HG03139 (cell line): ENCODE results near the gene AKAP12.
A peak's percentile ranks its signal among the peaks of the same experiment; 100 is the strongest.
"Not testable (repeated sequence)": the region's sequence is repeated elsewhere in the genome, so short reads cannot be mapped to it uniquely, and the experiment has no call there.

Experiments used
- ATAC-seq: cut with Tn5 transposase; IDR thresholded peaks from one replicate; pipeline ENCODE4 v1.9.1; 2021; ENCODE audit not compliant: unreplicated experiment

Gene AKAP12

GRCh38 chr6:151309619-151310018, 69.9 kb downstream of the AKAP12 start:
- ATAC-seq: no peak

GRCh38 chr6:151310279-151310678, 70.5 kb downstream of the AKAP12 start:
- no peak for ATAC-seq

DNA sequence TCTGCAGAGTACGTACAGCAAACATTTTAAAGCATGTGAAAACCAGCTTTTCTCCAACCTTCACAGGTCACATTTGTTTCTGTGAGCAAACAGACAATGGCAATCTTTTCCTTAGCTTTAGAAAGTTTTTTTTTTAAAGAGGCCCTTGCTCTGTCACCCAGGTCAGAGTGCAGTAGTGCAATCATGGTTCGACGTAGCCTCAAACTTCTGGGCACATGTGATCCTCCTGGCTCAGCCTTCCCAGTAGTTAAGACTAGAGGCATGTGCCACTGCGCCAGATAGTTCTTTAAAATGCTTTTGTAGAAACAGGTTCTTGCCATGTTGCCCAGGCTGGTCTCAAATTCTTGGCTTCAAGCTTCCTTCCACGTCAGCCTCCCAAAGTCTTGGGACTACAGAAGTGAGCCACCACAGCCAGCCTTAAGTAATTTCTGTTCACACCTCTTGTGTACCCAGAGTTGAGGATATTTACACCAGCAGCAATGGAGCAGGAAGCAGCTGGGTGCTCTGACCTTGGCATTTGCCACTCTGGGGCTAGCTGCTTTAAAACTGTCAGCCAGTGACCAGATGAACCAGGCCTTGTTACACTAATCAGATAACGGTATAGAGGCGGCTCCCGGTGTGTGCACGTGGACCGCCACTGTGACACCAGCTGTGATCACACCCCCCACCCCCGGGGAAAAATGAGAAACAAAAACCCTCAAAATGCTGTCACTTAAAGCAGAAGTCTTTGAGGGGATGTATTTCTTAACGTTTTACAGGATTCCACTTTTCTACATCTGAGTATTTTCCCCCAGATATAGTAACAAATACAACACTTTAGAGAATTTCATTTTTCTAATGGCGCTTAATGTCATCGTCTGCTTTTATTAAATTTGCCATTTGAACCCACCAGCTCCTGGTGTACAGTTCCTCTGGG, 71.3 kb downstream of the AKAP12 start:
- ATAC-seq: no peak

- no peak for ATAC-seq
Measured at GRCh38 chr6:151313066-151313491, 73.3 kb downstream of the AKAP12 start.

GRCh38 chr6:151315661-151316060, 75.9 kb downstream of the AKAP12 start:
- ATAC-seq: not testable (repeated sequence)

DNA sequence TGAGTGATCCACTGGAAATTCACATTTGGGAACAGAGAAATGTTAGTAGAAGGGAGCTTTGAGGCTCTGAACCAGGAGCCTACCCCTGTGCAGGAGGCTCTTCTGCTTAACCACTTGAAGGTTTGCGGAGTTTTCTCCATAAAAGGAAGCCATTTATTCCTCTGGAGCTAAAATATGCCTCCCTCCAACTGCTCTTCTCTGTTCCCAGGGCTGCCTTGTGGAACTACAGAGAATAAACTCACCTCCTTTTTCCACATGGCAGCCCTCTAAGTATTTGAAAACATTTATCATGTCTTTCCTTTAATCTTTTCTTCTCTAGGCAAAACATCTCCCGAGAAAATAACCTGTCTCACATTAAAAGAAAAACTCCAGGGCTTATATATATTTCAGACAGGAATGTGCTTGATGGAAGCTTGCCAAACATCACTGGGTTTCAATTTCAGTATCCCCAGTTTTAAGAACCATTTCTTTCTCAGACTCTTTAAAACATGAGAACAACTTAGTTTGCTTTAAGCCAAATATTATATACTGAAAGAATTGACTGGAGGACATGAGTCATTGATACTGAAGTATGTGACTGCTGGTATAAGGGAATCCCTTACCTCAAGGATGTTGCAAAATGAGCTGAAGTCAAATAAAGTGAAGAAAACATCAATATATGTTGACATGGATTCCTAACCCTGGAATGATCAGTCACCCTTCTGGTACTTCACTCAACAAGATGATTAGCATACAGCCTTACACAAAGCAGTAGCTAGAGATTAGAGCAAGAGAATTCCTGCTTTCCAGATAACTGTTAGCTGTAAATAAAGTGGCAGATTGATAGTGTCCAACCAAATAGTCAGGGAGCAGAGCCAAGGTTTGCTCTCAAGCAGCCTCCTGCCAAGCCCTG, 77.6 kb downstream of the AKAP12 start:
- ATAC-seq: no peak

DNA sequence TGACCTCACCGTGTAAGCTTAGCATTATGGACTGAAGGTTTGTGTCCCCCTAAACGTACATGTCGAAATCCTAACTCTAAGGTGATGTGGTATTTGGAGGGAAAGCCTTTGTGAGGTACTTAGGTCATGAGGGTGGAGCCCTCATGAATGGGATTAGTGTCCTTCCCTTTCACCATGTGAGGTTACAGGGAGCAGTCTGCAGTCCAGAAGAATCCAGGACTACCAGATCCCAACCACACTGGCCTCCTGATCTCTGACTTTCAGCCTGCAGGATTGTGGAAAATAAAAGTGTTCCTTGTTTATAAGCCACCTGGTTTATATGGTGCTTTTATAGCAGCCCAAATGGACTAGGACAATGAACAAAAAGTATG, 78.2 kb downstream of the AKAP12 start:
- no peak for ATAC-seq

GRCh38 chr6:151320140-151320539, 80.4 kb downstream of the AKAP12 start:
- no peak for ATAC-seq

DNA sequence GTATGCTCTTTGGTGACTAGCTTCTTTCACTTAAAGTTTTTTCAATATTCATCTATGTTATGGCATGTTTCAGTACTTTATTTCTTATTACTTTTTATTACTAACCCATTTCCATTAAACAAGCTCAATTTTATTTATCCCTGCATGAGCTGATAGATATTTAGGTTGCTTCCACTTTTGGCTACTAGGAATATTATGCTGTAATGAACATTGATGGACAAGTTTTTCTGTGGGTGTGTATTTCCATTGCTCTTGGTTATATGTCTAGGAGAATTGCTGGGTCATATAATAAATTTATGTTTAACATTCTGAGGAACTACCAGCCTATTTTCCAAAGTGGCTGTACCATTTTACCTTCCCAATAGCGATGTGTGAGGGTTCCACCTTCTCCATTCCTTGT, 81.7 kb downstream of the AKAP12 start:
- ATAC-seq: no peak

DNA sequence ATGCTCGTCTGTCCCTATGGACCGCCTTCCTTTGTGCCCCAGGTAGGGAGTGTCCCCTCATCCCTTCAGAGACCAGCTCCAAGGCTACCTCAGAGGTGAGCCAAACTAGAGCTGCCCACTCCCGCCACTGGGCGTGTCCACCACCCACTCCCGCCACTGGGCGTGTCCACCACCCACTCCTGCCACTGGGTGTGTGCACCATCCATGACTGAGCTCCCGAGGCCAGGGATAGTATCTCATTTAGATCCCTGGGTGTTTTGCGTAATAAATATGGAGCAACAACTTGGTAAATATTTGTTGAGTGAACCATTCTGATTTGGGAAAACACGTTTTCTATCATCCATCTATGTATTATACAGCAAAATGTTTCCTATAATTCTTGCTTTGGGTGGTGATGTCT, 82.8 kb downstream of the AKAP12 start:
- no peak for ATAC-seq

DNA sequence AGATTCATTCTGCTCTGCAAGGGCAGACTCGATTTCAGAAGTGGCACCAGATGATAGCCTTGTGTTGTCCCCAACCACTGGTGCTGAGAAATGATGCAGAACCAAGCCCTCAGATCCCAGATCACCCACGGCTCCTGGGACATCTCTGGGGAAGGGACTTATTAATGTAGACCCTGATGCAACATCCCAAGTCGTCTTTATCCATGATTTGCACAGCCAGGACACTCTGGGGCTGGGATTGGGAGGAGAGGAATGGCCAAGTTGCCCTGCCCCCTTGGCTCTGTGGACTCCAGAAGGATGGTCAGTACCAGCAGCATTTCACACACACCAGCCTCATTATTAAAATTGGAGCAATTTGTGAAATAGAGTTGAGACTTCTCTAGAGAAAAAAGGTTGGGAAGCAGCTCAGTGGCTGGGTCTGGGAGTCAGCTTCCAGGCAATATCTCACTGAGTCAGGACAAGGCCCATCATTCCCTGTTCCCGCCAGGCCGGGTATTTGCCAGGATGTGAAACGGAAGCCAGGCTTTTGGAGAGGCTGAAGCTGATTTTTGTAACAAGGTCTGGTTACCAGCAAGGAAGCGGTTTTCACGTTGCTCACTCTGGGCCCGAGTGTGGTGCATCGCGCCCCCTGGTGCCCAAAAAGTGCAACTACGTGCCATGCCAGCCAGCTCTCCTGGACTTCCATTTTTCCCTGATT, 84.2 kb downstream of the AKAP12 start:
- peak; percentile 59 for ATAC-seq

DNA sequence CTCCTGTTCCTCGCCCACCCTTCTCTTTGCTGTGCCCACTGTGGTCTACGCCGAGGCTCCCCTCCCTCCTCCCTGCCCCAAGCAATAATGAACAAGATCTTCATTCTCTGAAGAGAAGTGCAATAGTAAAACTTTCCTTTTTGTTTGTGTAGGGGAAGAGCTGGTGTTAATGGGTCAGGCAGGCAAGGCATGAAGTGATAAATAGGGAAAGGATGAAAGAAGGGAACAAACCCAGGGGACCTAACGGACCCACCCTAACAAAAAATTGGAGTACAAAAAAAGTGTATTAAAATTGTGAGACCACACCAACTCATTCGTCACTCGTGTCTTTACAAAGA, 84.7 kb downstream of the AKAP12 start:
- ATAC-seq: no peak

- ATAC-seq: no peak
Measured at GRCh38 chr6:151325075-151326050, 85.6 kb downstream of the AKAP12 start.

- no peak for ATAC-seq
Measured at GRCh38 chr6:151326116-151326825, 86.5 kb downstream of the AKAP12 start.

- no peak for ATAC-seq
Measured at GRCh38 chr6:151327101-151327500, 87.3 kb downstream of the AKAP12 start.

DNA sequence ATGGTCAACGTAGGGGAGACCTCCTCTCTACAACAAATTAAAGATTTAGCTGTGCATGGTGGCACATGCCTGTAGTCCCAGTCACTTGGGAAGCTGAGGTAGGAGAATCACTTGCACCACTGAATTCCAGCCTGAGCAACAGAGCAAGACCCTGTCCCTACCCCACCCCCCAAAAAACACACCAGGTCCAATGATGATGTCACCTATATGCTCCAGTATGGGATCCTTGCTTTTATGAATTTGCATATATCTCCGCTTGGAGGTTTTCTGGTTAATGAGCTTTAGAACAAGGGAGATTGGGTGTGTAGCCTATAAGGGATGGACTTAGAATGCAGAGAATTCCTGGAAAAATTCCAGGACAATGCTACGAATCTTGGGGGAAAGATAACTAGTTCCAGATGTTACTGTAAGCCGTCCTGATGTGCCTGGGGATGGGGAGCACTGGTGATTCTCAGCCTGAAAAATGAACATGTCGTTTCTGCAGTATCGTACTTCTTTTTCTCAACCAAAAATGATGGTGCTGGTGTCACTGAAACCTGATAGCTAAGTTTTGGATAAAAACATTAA, 90.4 kb downstream of the AKAP12 start:
- ATAC-seq: no peak

DNA sequence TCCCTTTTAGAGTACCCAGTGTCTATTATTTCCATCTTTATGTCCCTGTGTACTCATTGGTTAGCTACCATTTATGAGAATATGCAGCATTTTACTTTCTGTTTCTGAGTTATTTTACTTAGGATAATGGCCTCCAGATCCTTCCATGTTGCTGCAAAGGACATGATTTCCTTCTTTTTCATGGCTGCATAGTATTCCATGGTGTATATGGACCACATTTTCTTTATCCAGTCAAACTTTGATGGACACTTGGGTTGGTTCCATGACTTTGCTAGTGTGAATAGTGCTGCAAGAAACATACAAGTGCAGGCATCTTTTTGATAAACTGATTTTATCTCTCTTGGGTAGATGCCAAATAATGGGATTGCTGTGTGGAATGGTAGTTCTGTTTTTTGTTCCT, 96.2 kb downstream of the AKAP12 start:
- no peak for ATAC-seq

GRCh38 chr6:151338651-151339200, 99.0 kb downstream of the AKAP12 start:
- ATAC-seq: no peak

DNA sequence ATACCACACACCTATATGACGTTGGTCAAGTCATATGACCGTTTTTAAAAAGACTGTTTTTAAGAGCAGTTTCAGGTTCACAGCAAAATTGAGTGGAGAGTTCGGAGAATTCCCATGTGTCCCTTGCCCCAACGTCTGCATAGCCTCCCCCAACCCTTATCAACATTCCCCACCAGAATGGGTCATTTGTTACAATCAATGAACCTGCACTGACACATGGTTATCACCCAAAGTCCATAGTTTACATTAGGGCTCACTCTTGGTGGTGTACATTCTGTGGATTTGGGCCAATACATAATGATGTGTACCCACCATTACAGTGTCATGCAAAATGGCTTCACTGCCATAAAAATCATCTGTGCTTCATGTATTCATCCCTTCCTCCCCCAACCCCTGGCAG, 99.6 kb downstream of the AKAP12 start:
- ATAC-seq: no peak
